ENCODE measurements around the gene SLC5A2. TPM values are rescaled to one million over a fixed set of nuclear protein-coding genes. Genes with fewer than 3 reads are reported as not detected.

SLC5A2 gene
- total and polyA plus RNA-seq, 3 donors from 2014 or later: 5.8 to 18.1 (median 6.9) TPM

DNA sequence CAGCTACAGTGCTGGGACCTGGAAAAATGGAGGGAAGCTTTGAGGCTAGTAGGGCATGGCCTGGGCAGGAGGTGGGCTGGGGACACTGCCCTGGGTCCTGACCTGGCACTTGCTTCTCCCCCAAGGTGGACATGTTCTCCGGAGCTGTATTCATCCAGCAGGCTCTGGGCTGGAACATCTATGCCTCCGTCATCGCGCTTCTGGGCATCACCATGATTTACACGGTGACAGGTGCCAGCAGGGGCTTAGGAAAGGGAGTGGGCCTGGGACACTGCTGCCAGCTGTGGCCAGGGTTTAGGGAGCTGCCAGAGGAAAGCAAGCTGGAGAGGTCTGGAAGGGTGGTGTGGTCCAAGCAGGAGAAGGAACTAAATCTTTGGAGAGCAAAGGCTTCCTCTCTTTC, 3.1 kb downstream of the SLC5A2 start:
- peaks cover 11% of the 10 kb centered on the region for H3K4me1 ChIP-seq
- WGBS, 2 donors: 98 to 100% methylated on average over 5 of the region's 5 CpGs
- H3K36me3 ChIP-seq (ENCODE audit: low read depth, missing control alignments): no peaks in the 10 kb centered on the region
- H3K4me3 ChIP-seq: no peak overlapping the region
- H3K27me3 ChIP-seq: no peaks in the 10 kb centered on the region
- no peak overlapping the region for H3K27ac ChIP-seq
- intact Hi-C loops (cut with DNase I; ENCODE audit: low total_unique reads): no loop called here
- H3K9me3 ChIP-seq: no peaks in the 10 kb centered on the region
- DNase-seq: no peak
- no peak for TF ChIP-seq POLR2A (IDR thresholded peaks at IDR 0.05)
- TF ChIP-seq CTCF (IDR thresholded peaks at IDR 0.05): no peak

GRCh38 chr16:31487071-31487719, 4.3 kb downstream of the SLC5A2 start:
- 11 to 17% methylated on average over 27 to 48 of the region's 48 CpGs for WGBS, 2 donors
- no peak for DNase-seq
- peak overlapping the region; percentile 41 to 43 for H3K4me3 ChIP-seq
- no peaks in the 10 kb centered on the region for H3K9me3 ChIP-seq
- peaks cover 11% of the 10 kb centered on the region for H3K4me1 ChIP-seq
- intact Hi-C loops (cut with DNase I; ENCODE audit: low total_unique reads): no loop called here
- no peak for TF ChIP-seq CTCF (IDR thresholded peaks at IDR 0.05)
- no peak for TF ChIP-seq POLR2A (IDR thresholded peaks at IDR 0.05)
- H3K36me3 ChIP-seq (ENCODE audit: low read depth, missing control alignments): no peaks in the 10 kb centered on the region
- no peak overlapping the region for H3K27ac ChIP-seq
- no peaks in the 10 kb centered on the region for H3K27me3 ChIP-seq

- 1% methylated on average over 46 of the region's 60 CpGs; no CpG with 5 or more reads in 1 of the 2 donors for WGBS, 2 donors
Observed at GRCh38 chr16:31487720-31488467, 5.0 kb downstream of the SLC5A2 start.

GRCh38 chr16:31488468-31489297, 5.8 kb downstream of the SLC5A2 start:
- Histone ChIP-seq H3K4me3 (peak overlapping the region; percentile 41 to 43), H3K27ac (no peak overlapping the region), H3K9me3 (no peaks in the 10 kb centered on the region), H3K27me3 (no peaks in the 10 kb centered on the region), H3K36me3 (ENCODE audit: low read depth, missing control alignments) (no peaks in the 10 kb centered on the region), H3K4me1 (peaks cover 11% of the 10 kb centered on the region)
- intact Hi-C loops (cut with DNase I; ENCODE audit: low total_unique reads): no loop called here
- 34 to 46% methylated on average over 6 to 74 of the region's 77 CpGs for WGBS, 2 donors
- no peak for DNase-seq
- no peak for TF ChIP-seq CTCF (IDR thresholded peaks at IDR 0.05)
- TF ChIP-seq POLR2A (IDR thresholded peaks at IDR 0.05): no peak

More at GRCh38 chr16:31487720-31488467, 5.0 kb downstream of the SLC5A2 start:
- no peak for TF ChIP-seq POLR2A (IDR thresholded peaks at IDR 0.05)
- TF ChIP-seq CTCF (IDR thresholded peaks at IDR 0.05): no peak
- peak; percentile 37 for DNase-seq
- H3K4me1 ChIP-seq: peaks cover 11% of the 10 kb centered on the region
- no peaks in the 10 kb centered on the region for H3K27me3 ChIP-seq
- no peak overlapping the region for H3K27ac ChIP-seq
- no peaks in the 10 kb centered on the region for H3K36me3 ChIP-seq (ENCODE audit: low read depth, missing control alignments)
- H3K9me3 ChIP-seq: no peaks in the 10 kb centered on the region
- intact Hi-C loops (cut with DNase I; ENCODE audit: low total_unique reads): no loop called here
- peak overlapping the region; percentile 41 to 43 for H3K4me3 ChIP-seq
